Stimulated activated CD8-positive, alpha-beta memory T cell treated with anti-CD3 and anti-CD28 coated beads, Interleukin-7, amount 100 ng/mL, for 4 hours (primary cell): ENCODE measurements around the gene PPP2R2C.

ENCODE experiments used
- DNase-seq, 2 donors: peaks; one replicate each; pipeline ENCODE4 v3.0.0-alpha.2; 2020; ENCODE audit warnings: low read depth in 2 of 2

The PPP2R2C gene

GRCh38 chr4:6272863-6273660 lies 199.4 kb downstream of the PPP2R2C start:
- DNase-seq = no peak

- no peak for DNase-seq
Observed at GRCh38 chr4:6271701-6272465, 200.5 kb downstream of the PPP2R2C start.

GRCh38 chr4:6271206-6271605 lies 201.2 kb downstream of the PPP2R2C start:
- no peak for DNase-seq

GRCh38 chr4:6270636-6271121 lies 201.7 kb downstream of the PPP2R2C start:
- no peak for DNase-seq
